ENCODE measurements around the gene CACNB3. TPM values are rescaled to one million over a fixed set of nuclear protein-coding genes. Genes with fewer than 3 reads are reported as not detected.

CACNB3 gene
- 1.9 and 2.1 TPM in 2 replicates for total RNA-seq

GRCh38 chr12:48817873-48818830 is at the start of gene CACNB3:
Gene CACNB3 (plus strand): TSS chr12:48818496. CDS start chr12:48818930, 434 bp downstream.
- ChIA-PET CTCF (no interaction called here), POLR2A (interaction anchor here (0.6 to 1.2 kb wide), 3 partner anchors 34 to 75 kb away, joined by 3 to 9 read pairs (median 4); partner anchors contain the start of gene DDX23)
- Mint-ChIP-seq H3K9me3 (no peaks in the 10 kb centered on the region), H3K4me3 (peak within 1 kb of the TSS; percentile 87), H3K27me3 (peaks cover 13% of the 10 kb centered on the region), H3K36me3 (ENCODE audit: low read depth) (peaks cover 3% of the 10 kb centered on the region), H3K4me1 (peaks cover 38% of the 10 kb centered on the region), H3K27ac (no peak within 1 kb of the TSS)
- intact Hi-C loops (cut with micrococcal nuclease), result loop anchor here (1.0 kb wide), 1 partner anchor 34 kb away; the partner anchor contains the start of gene DDX23
- ATAC-seq (ENCODE audit: low read depth), result peak; percentile 56
- TF ChIP-seq CTCF (IDR thresholded peaks at IDR 0.05), result no peak
- peak; percentile 67 for DNase-seq

GRCh38 chr12:48768736-48769135 is 49.6 kb upstream of the CACNB3 start:
- peaks cover 20% of the 10 kb centered on the region for H3K4me1 Mint-ChIP-seq
- no peaks in the 10 kb centered on the region for H3K36me3 Mint-ChIP-seq (ENCODE audit: low read depth)
- ChIA-PET CTCF (interaction anchor here (1.7 kb wide), 1 partner anchor 15 kb away, joined by 8 read pairs; no protein-coding TSS in a partner anchor), POLR2A (interaction anchor here (0.6 to 0.9 kb wide), 2 partner anchors 26 to 30 kb away, joined by 3 to 4 read pairs; no protein-coding TSS in a partner anchor)
- intact Hi-C loops (cut with micrococcal nuclease), result no loop called here
- no peak overlapping the region for H3K27ac Mint-ChIP-seq
- no peak for DNase-seq
- no peaks in the 10 kb centered on the region for H3K9me3 Mint-ChIP-seq
- H3K4me3 Mint-ChIP-seq, result no peak overlapping the region
- TF ChIP-seq CTCF (IDR thresholded peaks at IDR 0.05), result no peak
- peaks cover 10% of the 10 kb centered on the region for H3K27me3 Mint-ChIP-seq
- no peak for ATAC-seq (ENCODE audit: low read depth)

- Mint-ChIP-seq H3K4me3 (no peak overlapping the region), H3K4me1 (peaks cover 7% of the 10 kb centered on the region), H3K27ac (no peak overlapping the region), H3K27me3 (peaks cover 11% of the 10 kb centered on the region), H3K9me3 (no peaks in the 10 kb centered on the region), H3K36me3 (ENCODE audit: low read depth) (no peaks in the 10 kb centered on the region)
- ChIA-PET CTCF (no interaction called here), POLR2A (no interaction called here)
- TF ChIP-seq CTCF (IDR thresholded peaks at IDR 0.05), result no peak
- DNase-seq, result no peak
- intact Hi-C loops (cut with micrococcal nuclease), result no loop called here
- ATAC-seq (ENCODE audit: low read depth), result no peak
Measured at GRCh38 chr12:48770756-48771155, 47.5 kb upstream of the CACNB3 start.

GRCh38 chr12:48771588-48772112 is 46.6 kb upstream of the CACNB3 start:
- H3K4me3 Mint-ChIP-seq, result no peak overlapping the region
- H3K27ac Mint-ChIP-seq, result no peak overlapping the region
- DNase-seq, result no peak
- no peaks in the 10 kb centered on the region for H3K4me1 Mint-ChIP-seq
- H3K36me3 Mint-ChIP-seq (ENCODE audit: low read depth), result no peaks in the 10 kb centered on the region
- ChIA-PET POLR2A (no interaction called here), CTCF (no interaction called here)
- TF ChIP-seq CTCF (IDR thresholded peaks at IDR 0.05), result no peak
- H3K9me3 Mint-ChIP-seq, result no peaks in the 10 kb centered on the region
- H3K27me3 Mint-ChIP-seq, result peaks cover 11% of the 10 kb centered on the region
- intact Hi-C loops (cut with micrococcal nuclease), result no loop called here
- ATAC-seq (ENCODE audit: low read depth), result no peak

- CTCF ChIA-PET, result no interaction called here
- intact Hi-C loops (cut with micrococcal nuclease), result no loop called here
- no peak overlapping the region for H3K27ac Mint-ChIP-seq
Measured at GRCh38 chr12:48773686-48774085, 44.6 kb upstream of the CACNB3 start.

More at GRCh38 chr12:48773686-48774085, 44.6 kb upstream of the CACNB3 start:
- no peak overlapping the region for H3K4me3 Mint-ChIP-seq
- ATAC-seq (ENCODE audit: low read depth) (no peak), DNase-seq (no peak)
- TF ChIP-seq CTCF (IDR thresholded peaks at IDR 0.05), result no peak
- POLR2A ChIA-PET, result no interaction called here
- peaks cover 9% of the 10 kb centered on the region for H3K27me3 Mint-ChIP-seq
- no peaks in the 10 kb centered on the region for H3K4me1 Mint-ChIP-seq
- no peaks in the 10 kb centered on the region for H3K36me3 Mint-ChIP-seq (ENCODE audit: low read depth)
- H3K9me3 Mint-ChIP-seq, result no peaks in the 10 kb centered on the region

All from activated B cell treated with CpG ODN at 0.5 μM for 24 hours (primary cell).